CMK (cell line): ENCODE measurements around the gene CRIP3.
"Not testable (repeated sequence)": the region's sequence is repeated elsewhere in the genome, so short reads cannot be mapped to it uniquely, and the experiment has no call there.

ENCODE experiments used
- DNase-seq: peaks from one replicate; pipeline ENCODE4 v3.0.0-alpha.2; 2010; ENCODE audit warnings: low read depth

The CRIP3 gene, protein sequence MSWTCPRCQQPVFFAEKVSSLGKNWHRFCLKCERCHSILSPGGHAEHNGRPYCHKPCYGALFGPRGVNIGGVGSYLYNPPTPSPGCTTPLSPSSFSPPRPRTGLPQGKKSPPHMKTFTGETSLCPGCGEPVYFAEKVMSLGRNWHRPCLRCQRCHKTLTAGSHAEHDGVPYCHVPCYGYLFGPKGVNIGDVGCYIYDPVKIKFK

DNA sequence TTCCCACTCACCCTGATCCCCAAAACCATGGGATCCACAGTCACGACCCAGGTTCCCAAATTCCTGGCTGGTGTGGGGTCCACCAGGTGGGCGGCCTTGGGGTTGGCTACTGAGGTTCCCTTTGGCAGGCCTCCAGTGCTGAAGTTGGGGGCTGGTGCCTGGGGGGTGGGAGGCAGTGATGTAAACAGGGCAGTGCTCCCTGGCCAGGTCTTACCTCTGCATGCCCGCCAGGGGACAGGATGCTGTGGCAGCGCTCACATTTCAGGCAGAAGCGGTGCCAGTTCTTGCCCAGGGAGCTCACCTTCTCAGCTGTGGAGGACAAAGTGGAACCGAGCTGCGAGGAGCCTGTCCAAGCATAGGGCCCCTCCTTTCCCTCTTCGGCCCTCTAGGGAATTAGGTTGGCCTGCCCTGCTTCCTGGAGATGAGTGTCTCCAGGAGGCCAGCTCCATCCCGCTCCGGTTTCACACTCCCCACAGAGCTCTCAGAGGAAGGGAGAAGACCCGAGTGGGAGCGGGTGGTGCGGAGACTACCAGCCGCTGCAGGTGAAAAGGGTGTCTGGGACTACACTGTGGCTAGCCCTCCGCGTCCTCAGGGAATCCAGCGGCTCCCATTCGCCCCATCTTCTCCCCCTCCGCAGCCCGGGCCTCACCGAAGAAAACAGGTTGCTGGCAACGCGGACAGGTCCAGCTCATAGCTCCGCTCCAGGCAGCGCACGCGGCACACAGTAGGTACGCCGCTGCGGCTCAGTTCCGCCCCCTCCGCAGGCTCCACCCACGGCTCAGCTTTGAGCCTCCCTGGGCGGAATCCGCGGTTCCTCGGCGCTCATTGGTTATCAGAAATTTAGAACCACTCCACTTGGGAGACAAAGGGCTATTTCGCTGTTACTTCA lies at the start of gene CRIP3:
CRIP3 (minus strand) TSS at position 726 of the 889 bp plus-strand sequence; CDS start at position 692, 34 bp downstream.
- no peak for DNase-seq

- no peak for DNase-seq
Observed at GRCh38 chr6:43355862-43356590, 47.4 kb upstream of the CRIP3 start.

- not testable (repeated sequence) for DNase-seq
Observed at GRCh38 chr6:43351951-43352350, 43.3 kb upstream of the CRIP3 start.

- no peak for DNase-seq
Observed at GRCh38 chr6:43347444-43347843, 38.8 kb upstream of the CRIP3 start.

DNA sequence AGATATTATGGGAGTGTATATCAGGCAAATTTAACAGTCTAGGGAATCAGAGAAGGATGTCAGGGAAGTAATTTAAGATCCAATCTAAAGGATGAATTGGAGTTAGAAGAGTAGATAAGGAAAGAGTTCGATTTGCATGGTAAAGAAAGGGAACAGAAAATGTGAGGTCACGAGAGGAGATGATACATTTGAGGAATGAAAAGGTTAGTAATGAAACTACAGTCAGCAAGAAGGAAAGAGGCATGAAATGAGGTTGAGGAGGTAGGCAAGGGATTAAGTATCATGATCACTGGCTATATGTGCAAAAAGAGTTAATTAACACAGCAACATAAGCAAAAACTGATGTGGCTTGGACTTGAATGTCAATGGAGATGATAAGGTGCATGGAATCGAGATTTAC lies 38.4 kb upstream of the CRIP3 start:
- no peak for DNase-seq

GRCh38 chr6:43346243-43346642 lies 37.6 kb upstream of the CRIP3 start:
- not testable (repeated sequence) for DNase-seq

GRCh38 chr6:43339168-43339567 lies 30.5 kb upstream of the CRIP3 start:
- DNase-seq: no peak

DNA sequence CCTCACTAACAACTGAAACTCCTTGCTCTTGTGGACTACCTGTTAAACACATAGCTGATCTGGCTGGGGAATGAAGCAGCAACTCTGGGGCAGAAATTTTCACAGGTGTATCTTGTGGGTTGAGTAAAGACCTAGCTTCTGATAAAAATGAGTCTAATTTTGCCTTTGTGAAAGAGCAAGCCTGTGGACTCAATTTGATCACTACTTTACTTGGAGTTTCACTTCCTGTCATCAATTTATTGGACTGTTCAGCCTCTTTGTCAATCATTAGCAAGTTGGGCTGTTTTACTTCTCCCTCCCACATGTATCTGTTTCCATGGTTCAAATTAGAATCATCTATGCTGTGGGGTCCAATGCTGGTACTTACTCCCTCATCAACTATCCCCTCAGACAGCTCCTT lies 29.6 kb upstream of the CRIP3 start:
- DNase-seq: no peak

- DNase-seq: no peak
Observed at GRCh38 chr6:43336382-43336781, 27.8 kb upstream of the CRIP3 start.

DNA sequence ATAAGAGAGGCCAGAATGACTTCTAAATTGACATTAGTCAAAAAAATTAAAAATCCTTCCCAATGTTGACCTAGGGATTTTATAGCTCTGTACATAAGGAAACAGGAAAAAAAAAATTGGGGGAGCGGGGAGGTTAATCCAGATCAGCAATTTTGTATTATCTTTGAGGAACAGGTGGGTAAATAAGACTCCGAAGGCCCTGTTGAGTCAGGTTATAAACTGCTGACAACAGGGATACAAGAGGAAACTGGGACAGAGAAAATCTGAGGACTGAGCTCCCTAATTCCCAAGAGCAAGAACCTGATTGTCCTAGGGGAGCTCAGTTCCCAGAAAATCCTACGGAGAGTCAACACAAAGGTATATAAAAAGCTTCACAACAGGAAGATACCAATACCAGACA lies 26.8 kb upstream of the CRIP3 start:
- DNase-seq: no peak

GRCh38 chr6:43334466-43335095 lies 26.0 kb upstream of the CRIP3 start:
- peak; percentile 12 for DNase-seq

DNA sequence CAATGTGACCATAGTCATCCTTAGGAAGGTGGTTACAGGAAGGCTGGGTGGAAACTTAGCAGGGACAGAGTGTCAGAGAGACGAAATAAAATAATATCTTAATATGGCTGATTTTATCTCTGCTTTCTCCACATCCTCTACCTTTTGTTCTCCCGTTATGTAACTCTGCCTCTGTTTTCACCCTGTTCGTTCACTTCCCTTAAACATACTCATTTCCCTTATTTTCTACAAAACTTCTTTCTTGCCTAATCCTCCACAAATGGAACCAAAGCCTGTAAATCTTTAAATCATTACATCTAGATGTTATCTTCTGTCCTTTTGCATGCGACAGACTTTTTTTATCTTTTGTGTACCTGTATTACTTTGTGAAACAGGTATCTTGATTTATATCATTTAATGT lies 23.3 kb upstream of the CRIP3 start:
- no peak for DNase-seq

DNA sequence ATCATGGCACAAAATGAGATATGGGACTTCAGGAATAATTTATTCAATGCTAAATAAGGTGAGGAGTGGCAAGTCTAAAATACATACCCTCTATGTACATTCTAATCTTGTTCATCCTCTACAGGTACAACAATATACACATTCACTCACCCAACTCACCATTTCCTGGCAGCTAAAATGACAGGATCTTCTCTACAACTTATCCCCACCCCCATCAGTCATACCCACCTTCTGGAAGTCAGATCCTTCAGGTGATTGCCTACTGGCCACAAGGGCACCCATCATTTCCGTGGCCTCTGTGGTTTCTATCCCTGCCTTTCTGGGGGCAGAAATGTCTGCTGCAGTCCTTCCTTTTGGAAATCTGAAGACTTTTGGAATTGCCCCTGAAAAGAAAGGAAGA lies 22.8 kb upstream of the CRIP3 start:
- no peak for DNase-seq

DNA sequence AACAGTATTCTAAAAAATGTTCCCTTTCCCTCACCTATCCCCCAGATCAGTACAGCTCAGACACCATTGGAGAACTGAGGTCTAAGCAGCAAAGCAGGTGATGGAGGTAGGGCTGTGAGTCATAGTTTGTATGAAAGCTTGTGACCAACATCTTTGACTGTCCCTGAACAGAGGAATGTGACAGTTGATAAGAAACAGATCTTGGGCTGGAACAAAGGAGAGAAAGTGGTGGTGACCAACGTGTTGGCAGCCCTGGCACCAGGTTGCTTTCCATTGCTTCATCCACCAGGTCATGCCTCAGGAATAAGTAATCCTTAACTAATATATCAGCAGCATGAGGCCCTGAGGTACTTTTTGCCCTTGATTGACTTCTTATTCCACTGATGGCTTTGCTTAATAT lies 19.9 kb upstream of the CRIP3 start:
- DNase-seq: no peak

DNA sequence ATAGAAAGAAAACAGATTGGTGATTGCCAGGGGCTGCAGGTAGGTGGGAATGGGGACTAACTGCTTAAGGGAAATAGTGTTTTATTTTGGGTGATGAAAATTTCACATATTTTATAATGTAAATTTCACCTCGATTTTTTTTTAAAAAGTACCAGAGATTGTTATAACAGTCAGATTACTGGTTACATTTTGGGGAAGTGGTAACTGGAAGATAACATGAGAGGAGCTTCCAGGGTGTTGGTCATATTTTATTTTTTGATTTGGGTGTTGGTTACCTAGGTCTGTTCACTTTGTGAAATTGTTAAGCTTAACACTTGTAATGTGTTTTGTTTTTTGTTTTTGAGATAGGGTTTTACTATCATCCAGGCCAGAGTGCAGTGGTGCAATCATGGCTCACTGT lies 17.2 kb upstream of the CRIP3 start:
- DNase-seq: no peak

DNA sequence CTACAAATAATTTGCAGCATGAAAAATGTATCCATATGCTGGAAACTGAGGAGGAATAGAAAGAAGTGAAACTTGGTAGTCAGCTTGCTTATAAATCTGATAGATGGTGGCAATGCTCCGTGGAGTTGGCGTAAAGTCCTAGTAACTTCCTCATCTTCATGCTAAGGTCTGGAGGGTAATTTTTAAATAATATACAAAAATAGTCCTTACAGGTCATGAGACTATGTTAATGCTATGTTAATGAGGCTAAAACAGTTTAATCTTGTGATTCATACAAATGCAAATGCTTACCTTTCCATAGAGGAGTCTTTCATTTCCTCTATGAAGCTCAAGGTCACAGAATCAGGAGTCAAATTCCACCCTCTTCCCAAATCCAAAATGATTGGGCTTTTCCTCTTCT lies 9.4 kb upstream of the CRIP3 start:
- no peak for DNase-seq

- DNase-seq: no peak
Observed at GRCh38 chr6:43313813-43314212, 5.2 kb upstream of the CRIP3 start.

DNA sequence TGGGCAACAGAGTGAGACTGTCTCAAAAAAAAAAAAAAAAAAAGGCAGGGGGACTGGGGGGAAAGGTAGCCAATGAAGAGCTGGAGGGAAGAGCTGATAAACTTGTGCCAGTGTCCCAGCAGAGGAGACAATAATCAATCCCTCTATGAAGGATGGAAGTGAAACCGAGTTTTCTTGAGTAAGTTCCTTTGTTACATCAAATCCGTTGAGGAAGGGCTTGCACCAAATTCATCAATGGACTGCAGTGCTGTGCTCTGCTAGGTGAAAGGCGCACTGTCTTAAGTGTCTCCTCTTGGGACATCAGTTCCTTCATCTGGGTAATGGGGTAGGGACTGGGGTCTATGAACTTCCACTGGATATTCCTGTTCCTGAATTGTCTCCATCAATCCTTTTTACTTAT lies 3.0 kb upstream of the CRIP3 start:
- DNase-seq: no peak

GRCh38 chr6:43310624-43311023 lies 2.0 kb upstream of the CRIP3 start:
- no peak for DNase-seq

GRCh38 chr6:43310134-43310533 lies 1.5 kb upstream of the CRIP3 start:
- no peak for DNase-seq

DNA sequence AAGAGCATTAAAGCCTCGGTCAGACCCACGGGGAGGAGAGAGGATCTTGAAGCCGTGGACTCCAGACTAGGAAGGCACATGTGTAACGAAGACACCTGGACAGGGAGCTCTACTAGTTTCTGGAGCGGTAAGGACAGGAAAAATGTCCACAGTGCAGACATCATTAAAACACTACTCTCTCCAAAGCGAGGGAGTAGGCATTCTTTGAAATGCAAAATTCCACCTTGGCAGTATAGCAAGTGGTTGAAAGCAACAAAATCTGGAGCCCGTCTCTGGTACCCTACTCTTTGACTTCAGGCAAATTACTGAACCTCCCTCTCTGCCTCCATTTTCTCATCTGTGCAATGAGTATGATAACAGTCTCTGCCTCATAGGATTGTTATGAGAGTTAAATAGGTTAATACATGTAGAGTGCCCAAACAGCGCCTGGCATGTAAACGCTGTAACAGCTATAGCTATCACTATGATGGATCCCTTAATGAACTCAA lies 408 bp upstream of the CRIP3 start:
- no peak for DNase-seq

DNA sequence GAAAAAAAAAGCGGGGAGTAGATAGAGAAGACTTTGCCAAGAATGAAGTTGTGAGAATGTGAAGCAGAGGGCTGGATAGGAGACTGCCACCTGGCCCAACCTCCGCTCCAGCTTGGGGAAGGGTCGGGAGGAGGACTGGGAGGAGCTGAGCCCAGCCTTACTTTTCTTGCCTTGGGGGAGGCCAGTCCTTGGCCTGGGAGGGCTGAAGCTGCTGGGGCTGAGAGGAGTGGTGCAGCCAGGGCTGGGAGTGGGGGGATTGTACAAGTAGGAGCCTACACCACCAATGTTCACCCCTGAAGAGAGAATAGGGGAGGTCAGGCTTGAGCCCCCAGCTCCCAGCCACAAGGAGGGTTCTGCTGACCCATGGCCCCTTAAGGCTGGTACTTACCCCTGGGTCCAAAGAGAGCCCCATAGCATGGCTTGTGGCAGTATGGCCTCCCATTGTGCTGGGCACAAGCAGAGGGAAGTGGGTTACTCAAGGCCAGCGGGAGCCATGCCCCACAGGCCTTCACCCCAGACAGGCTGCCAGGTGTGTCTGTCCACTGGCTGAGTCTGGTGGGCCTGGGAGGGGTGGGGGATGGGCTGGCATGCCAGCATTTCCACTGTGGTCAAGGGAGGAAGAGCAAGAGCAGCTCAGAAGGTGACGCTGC lies 1.1 kb downstream of the CRIP3 start:
- no peak for DNase-seq
